NCI-H2107 treated with DMSO at 0.1 percent for 48 hours (cell line): Measurements from ENCODE around the gene RBM3.

Experiments used
- DNase-seq: peaks from one replicate; lab custom pipeline; 2025; ENCODE audit not compliant: unreplicated experiment; lab: John Stamatoyannopoulos, UW

RBM3 gene

GRCh38 chrX:48576108-48576507 lies 1.8 kb downstream of the RBM3 start:
- DNase-seq = no peak

GRCh38 chrX:48578661-48579128 lies 4.4 kb downstream of the RBM3 start:
- DNase-seq = no peak

GRCh38 chrX:48579259-48579658 lies 5.0 kb downstream of the RBM3 start:
- no peak for DNase-seq

DNA sequence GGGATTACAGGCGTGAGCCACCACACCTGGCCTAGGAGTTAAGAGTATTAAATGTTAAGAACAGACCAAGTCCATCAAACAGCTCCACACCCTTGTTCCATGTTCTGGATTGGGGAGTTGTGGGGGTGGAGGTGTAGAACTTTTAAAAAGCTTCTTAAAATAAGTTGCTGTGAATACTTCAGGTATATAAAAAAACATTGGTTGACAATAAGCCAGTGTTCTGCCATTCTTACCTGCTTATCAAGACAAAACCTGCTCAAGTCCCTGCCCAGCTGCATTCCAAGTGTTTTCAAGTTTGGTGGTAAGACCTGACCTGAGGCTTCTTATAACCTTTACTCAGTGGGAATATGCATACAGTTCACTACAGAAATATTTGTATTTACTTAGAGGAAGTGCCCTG lies 6.4 kb downstream of the RBM3 start:
- DNase-seq = no peak

DNA sequence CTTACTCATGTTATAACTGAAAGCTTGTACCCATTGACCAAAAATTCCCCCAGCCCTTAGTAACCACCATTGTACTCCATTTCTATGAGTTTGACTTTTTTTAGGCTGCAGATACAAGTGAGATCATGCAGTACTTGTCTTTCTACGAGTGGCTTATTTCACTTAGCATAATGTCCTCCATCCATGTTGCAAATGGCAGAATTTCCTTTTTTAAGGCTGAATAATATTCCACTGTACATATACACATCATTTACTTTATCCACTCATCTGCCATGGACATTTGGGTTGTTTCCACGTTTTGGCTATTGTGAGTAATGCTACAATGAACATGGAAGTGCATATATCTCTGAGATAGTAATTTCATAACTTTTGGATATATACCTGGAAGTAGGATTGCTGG lies 10.4 kb downstream of the RBM3 start:
- DNase-seq = no peak

GRCh38 chrX:48589482-48590162 lies 15.3 kb downstream of the RBM3 start:
- DNase-seq = peak; percentile 60

DNA sequence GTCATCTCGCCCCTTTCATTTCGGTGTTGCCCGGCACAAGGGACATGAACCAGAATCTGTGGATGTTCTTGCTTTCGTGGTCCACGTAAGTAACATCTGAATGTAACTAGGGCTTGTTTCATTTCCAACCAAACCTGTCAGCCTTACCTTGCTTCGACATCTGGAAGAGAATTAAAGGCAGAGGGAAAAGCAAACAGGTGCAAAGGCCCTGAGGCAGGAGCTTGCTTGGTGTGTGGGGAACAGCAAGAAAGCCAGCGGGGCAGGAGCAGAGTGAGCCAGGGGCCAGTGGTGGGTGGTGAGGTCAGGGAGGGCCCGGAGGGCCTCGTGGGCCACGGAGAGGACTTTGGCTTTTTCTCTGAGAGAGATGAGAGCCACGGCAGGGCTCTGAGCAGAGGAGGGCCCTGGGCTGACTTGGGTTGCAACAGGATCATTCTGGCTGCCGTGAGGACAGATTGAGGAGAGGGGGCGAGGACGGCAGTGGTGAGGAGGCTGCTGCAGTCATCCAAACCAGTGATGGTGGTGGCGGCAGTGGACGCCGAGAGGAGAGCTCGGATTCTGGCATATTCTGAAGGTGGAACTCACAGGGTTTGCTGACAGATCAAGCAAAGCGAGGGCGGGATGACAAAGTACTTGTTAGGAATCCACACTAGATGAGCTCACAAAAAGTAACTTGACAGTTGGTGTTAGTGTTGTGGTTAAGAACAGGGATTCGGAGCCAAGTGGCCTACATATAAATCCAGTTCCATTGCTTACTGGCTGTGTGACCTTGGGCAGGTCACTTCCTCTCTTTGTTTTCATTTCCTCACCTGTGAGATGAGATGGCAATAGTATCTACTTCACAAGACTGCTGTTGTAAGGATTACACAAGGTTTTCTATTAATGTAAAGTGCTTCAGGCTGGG lies 16.2 kb downstream of the RBM3 start:
- DNase-seq = no peak

DNA sequence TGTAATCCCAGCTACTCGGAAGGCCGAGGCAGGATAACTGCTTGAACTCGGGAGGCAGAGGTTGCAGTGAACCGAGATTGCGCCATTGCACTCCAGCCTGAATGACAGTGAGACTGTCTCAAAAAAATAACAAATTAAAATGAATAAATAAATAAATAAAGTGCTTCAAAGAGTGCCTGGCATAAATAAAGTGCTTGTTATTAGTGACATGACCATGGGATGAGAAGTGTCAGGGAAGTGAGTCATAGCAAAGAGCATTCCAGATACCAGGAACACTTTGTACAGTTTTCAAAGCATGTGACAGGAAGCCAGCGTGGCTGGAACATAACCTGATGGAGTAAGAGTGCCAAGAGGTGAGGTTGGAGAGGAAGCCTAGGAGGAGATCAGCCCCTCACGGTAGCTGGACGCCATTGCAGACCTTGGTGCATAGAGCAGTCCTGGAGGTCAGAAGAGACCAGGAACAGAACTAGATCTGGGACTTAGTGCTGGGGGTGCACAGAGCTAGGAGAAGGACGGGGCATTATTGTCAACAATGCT lies 17.0 kb downstream of the RBM3 start:
- no peak for DNase-seq

- no peak for DNase-seq
Measured at GRCh38 chrX:48592971-48593370, 18.7 kb downstream of the RBM3 start.

- DNase-seq = no peak
Measured at GRCh38 chrX:48595929-48596328, 21.6 kb downstream of the RBM3 start.

DNA sequence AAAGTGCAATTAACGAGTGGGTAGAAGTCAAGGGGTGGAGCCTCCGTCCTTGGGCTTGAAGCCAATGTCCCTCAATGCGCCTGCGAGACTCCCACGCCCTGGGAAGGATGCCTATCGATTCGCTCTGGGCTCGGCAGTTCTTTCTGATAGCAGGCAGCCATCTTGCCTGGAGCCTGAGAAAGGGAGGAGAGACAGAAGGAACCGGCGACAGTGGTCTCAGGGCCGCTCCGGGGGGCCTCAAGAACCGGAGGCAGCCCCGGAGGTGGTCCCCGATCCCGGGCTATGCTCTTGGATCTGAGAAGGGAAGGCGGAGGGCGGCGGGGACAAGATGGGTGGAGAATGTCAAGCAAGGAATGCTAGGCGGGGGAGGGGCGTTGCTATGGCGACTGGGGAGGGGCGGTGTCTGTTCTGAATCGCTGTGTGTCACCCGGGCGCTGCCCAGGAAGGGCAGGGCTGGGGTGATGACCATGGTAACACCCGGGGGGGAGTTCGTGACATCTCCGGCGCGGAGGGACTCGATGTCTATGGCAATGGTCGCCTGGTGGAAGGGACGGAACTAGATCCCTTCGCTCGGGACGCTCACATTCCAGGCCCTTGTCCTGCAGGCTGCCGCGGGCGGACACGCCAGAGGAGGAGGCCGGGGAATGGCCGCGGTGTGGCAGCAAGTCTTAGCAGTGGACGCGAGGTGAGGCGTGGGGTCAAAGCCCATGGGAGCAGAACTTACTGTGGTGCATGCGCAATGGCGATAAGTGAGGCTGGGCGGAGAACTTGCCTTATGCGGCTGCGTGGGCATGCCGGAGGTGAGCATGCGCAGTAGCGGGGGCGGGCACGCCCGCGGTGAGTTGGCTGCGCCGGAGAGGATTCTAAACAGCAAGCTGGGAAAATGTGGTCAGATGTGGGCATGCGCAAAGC lies 23.3 kb downstream of the RBM3 start, which contains the start of gene WDR13:
WDR13 (plus strand) TSS at position 140 of the 912 bp plus-strand sequence; CDS start at position 645, 505 bp downstream.
- peak; percentile 93 for DNase-seq

DNA sequence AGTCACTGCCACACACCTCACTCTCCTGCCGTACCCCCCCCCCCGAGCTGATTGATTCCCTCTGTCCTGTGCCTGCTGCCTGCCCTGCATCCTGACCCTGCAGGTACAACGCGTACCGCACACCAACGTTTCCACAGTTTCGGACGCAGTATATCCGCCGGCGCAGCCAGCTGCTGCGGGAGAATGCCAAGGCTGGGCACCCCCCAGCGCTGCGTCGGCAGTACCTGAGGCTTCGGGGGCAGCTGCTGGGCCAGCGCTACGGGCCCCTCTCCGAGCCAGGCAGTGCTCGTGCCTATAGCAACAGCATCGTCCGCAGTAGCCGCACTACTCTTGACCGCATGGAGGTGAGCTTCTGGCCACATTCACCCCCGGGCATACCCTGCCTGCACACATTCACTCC lies 24.3 kb downstream of the RBM3 start:
- no peak for DNase-seq

- no peak for DNase-seq
Measured at GRCh38 chrX:48599341-48599740, 25.1 kb downstream of the RBM3 start.

DNA sequence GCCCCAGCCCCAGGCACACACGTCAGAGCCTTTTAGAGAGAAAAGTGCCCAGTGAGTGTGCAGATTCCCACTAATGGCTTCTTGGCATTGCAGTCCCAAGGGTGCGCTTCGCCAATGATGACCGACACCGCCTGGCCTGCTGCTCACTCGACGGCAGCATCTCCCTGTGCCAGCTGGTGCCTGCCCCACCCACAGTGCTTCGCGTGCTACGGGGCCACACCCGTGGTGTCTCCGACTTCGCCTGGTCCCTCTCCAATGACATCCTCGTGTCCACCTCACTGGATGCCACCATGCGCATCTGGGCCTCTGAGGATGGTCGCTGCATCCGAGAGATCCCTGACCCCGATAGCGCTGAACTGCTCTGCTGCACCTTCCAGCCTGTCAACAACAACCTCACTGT lies 25.9 kb downstream of the RBM3 start:
- DNase-seq = no peak

DNA sequence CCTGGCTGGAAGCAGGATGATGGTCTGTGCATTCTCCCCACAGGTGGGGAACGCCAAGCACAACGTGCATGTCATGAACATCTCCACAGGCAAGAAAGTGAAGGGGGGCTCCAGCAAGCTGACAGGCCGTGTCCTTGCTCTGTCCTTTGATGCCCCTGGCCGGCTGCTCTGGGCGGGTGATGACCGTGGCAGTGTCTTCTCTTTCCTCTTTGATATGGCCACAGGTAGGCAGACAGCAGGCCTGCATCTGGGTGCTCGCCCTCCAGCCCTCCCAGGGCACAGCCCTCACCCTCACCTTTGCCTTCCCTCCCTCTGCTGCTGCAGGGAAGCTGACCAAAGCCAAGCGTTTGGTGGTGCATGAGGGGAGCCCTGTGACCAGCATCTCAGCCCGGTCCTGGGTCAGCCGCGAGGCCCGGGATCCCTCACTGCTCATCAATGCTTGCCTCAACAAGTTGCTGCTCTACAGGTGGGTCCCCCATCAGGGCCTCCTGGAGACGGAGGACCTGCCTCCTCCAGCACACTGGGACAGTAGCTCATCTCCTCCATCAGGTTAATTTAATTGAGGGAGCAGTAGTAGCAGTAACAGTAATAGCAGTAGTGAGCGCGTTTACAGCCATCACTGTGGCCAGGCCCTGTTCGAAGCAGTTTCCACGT lies 27.6 kb downstream of the RBM3 start:
- DNase-seq = no peak

- no peak for DNase-seq
Measured at GRCh38 chrX:48604701-48605100, 30.4 kb downstream of the RBM3 start.

GRCh38 chrX:48606091-48606490 lies 31.8 kb downstream of the RBM3 start:
- DNase-seq = no peak

- DNase-seq = no peak
Measured at GRCh38 chrX:48611703-48612102, 37.4 kb downstream of the RBM3 start.

- no peak for DNase-seq
Measured at GRCh38 chrX:48613502-48614160, 39.3 kb downstream of the RBM3 start.

- no peak for DNase-seq
Measured at GRCh38 chrX:48616576-48616975, 42.3 kb downstream of the RBM3 start.
